Fibroblast of skin of back (primary cell): ENCODE measurements around the gene MEAK7.

Source experiments
- DNase-seq: peaks from one replicate; pipeline ENCODE4 v3.0.0-alpha.2; 2013

The MEAK7 gene

DNA sequence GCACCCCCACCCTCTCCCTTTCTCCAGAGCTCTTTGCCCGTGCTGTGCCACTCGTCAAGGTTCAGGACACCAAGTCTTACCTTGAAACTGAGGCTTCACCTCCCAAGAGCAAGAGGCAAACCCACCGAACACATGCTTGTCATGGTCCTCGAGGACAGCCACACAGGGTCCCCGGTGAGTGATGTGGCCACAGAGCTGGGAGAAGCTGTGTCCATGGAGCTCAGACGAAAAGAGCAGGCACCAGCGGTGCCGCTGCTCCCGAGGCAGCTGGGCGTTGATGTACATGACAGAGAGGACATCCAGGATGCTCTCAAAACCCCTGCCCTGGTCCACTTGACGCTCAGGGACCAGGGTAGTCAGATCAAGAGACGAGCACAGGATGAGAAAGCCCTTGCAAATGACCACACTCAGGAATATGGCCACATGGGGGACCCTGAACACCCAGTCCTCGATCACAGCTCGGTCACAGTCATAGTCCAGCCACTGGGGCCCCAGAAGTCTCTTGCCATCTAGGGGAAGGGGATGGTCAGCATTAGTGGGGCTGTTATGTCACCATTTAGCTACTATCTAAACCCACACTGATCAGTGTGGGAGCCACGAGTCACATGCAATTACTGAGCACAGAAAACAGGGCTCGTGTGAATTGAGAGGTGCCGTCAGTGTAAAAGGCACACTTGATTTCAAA is 17.8 kb downstream of the MEAK7 start:
- DNase-seq, result no peak

DNA sequence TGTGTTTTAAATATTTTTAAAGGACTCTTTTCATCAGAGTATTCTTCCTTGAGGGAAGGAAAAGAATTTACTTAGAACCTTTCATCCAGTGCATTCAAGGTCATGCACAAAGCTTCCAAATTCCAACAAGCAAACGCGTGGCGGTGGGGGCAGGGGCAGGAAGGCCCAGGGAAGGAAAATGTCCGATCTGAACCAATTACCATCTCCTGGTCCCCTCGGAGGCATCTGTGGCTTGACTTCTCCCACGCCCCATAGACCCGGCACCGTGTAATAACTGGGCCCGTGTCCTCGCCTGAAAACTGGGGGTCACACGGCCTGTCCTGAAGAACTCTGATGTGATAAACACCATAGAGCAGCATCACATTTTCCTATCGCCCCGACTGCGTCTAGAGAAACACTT is 18.3 kb downstream of the MEAK7 start:
- no peak for DNase-seq

DNA sequence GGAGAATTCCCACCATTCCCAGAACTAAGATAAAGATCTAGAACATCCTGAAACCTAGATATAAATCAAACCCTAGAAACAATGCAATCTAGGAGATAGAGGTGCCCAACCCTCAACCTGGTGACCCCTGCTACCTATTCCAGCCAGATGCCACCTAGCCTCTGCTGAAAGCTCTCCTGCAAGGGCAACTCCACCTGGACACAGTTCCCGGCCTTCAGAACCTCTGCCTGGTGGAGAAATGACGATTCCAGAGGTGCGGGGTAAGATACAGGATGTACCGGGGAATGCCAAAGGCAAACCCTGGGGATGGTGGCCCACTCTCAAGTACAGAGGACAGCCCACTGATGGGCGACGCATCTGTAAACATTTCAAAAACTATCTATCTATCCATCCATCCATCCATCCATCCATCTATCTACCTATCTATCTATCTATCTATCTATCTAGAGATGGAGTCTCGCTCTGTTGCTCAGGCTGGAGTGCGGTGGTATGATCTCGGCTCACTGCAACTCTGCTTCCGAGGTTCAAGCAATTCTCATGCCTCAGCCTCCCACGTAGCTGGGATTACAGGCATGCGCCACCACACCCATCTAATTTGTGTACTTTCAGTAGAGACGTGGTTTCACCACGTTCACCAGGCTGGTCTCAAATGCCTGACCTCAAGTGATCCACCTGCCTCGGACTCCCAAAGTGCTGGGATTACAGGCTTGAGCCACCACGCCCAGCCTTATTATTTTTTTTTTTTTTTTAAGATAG is 19.0 kb downstream of the MEAK7 start:
- DNase-seq, result no peak

DNA sequence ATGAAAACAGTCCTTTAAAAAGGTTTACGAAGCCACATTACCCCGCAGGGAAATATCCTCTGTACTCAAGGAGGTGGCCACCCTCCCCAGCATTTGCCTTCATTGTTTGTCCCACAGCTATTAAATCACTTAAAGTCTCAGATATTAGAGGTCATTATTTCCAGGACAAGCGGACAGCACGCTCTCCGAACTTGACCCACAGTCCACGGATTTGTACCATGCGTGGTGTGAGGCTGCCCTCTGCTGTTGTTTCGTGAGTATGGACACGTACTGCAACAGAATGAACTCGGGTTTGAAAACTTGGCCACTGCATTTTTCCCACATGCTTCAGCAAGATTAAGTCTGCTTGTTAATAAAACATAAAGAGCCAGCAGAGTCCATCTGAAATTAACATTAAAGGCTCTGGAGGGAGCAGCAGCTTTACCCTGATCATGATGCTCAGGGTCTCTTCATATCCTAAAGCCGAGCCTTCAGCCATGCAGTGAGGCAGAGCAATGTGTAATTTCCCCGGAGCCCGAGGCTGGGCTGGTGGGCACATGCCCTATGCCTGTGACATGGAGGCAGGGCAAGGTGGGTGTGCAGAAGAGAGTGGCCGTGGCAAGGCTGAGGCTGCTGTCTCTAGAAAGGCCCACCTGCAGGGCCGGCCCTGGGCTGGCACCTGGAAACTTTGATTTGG is 19.7 kb downstream of the MEAK7 start:
- peak; percentile 47 for DNase-seq

DNA sequence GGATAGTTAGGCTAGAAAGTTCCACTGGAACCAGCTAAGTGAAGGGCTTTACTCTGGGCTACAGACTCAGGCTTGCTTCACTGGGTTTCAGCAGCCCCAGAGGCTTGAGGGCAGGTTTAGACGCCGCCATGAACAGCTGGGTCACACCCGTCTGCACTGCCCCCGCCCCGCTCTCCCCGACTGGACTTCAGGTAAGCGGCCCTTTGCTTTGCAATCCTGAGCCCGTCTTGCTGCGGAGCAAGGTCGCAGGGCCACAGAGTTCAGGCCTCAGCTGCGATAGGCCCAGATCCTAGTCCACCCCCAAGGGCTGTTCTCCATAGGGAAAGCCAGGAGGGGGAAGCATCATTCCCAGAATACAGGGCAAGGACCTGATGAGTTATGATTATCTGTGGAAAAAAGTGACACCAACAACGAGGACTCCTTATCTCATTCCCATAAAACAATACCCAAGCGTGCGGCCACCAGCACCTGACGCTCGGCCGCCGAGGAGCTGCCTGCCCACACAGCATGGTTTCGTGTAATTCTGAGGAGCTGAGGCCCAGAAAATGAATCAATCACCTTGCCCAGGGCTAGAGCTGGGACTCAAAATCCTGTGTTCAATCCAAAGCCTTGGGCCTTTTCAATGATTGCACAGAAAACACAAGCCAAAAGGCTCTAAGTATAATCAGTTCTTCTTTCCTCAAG is 20.4 kb downstream of the MEAK7 start:
- DNase-seq, result no peak

DNA sequence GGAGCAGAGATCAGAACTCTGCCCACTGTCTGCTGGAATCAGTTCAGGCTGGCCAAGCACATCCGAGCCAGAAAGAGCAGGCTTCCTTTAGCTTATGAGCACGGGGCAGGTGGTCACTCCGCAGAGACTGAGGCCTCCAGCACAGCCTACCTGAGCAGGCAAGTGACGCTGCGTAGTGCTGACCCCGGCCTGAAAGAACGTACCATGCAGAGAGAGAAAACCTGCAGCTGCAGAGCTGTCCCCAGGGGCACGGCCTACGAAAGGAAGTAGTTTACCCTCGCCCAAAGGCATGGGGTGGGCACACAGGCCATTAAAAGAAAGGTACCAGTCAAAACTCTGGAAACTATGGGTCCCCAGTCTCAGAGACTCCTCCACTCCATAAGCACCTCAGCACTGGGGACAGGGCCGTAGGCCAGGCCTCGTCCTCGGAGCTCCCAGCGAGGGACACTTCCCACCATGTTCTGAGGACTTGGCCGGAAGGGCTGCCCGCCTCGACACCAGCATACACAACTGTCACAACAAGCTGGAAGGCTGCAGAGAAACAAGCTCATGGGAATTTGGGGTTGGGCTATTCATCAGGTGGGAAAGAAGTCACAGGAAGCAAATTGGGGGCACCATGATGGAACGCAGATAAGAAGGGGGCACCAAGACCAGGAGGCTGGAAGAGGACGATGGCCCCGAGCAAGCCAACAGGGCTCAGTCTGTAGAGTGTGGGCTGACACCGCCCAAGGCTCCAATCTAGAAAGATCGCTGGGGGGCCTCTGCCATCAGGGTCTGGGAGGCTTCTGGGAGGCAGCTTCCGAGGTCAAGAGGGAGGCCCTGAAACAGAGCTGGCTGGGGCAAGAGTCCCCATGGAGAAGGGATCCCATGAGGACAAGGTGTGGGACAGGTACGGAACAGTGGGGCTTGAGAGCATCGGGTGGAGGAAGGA is 21.2 kb downstream of the MEAK7 start:
- DNase-seq, result no peak

DNA sequence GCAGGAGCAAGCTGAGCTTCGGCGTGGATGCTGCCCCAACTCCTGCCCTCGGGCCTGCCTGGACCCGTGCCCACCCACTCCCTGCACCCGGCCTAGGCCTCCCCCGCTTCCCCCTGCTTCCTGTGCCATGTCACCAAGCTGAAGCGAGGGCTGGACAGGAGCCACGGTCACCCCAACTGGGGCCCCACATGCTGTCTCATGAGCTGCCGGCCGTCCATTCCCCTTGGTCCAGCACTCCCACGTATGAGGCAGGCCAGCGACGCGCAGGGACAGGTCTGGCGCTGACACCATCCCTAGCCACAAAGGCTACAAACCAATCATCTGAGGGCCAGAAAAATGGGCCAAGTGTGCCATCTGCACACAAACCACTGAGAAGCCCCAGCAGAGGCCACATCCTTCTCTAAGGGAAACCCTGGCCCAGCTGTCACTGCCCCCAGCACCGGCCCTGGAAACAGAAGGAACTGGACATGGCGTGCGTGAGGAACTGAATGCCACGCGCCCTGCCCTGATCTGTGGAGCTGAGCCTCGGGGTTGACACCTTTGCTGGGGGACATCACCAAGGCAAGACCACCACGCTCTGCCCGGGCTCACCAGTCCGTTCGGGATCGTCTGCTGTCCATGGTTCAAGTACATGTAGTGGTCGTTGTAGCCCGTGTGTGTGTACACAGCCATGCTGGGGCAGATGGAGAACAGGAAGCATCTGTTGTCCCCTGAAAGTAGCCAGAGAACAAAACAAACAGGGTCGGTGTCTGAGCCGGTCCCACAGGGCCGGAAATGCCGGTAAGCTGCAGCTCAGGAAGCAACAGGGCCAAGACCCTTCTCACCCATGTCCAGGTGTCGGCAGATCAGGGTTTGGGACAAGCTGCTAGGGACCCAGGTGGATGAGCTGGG is 22.2 kb downstream of the MEAK7 start:
- no peak for DNase-seq

DNA sequence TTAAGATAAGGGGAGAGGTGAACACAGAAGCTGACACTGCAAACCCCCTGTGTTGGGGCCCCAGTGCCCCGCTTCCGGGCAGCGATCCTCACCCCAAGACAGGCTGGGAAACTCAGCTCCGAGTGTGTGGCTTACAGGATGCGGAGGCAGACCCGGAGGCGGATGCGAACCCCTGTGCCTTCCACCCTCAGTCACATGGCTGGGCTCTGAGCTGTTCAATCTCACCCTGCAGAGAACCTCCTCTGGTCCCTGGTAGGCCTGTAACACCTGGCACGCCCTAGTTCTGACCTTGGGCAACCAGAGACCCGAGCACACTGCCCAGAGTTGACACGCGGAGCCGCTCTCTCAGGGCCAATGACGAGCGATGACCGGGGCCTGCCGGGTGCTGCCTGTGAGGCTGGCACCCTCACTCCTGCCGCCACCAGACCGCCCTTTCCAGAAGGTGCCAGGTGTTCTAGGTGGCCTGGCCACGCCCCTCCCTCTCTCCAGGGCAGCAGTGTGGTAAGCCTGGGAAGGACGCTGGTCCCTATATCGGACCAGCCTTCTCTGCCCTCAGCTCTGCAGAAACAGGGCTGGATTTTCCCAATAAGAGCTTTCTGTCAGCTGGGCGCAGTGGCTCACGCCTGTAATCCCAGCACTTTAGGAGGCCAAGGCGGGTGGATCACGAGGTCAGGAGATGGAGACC is 23.3 kb downstream of the MEAK7 start:
- no peak for DNase-seq

DNA sequence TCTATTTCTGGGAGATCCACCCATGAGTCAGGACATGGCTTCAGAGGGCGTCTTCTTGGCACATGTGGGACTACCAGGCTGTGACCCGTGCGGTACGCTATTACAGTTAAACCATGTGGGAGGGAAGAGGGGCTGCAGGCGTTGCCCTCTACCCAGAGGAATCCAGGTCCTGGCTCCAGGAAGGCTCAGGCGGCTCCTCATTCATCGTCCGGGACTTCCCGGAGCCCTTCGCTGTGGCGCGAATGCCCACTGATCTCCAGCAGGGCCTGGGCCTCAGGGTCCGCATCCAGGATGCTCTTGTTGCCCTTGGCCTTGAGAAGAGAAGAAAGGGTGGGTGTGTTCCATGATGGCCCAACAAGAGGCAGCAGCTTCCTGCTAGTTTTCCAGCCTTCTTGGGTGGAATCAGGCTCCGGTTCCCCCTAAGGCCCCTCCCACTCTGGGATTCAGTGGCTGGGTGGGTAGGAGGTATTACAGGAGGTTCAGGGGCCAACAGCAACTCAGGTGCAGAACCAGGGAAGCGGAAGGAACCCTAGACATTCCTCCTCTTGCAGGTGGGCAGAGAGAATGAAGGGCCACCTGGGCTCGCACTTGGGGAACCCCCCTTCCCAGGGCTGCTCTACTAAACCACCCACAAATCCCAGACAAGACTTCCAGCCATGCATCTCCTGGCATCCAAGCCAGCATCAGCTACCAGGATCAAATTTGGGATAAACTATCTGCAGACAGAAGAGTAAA is 24.6 kb downstream of the MEAK7 start:
- no peak for DNase-seq

DNA sequence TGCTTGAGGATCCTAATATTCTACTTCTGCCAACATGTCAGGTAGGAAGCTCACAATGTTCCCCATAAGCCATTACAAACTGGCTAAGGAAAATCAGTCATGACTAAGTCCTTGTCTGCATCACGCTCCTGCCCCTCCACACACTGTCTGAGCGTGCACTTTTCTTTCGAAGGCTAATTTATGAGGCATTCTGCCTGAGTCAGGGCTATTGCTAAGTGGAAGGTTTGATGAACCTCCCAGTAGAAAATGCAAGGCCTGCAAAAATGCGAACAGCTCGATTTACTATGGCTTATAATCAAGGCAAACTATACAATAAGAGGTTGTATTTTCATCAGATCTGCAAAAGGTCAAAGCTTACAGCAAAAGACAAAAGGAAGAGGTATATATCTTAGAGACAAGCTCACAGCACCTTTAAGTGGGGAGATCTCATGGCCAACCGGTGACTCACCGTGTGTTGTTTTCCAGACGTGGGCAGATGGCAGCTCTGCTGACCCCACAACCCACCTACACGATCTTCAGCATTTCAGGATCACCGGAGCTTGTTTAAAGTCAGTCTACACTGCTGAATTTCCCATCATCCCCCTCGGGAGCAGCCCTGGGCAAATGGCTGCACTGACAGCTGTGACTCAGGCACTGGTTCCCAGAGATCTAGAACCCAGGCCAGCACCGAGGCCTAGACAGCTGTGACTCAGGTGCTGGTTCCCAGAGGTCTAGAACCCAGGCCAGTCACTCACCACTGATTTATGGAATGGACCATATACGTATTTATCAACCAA is 26.1 kb downstream of the MEAK7 start:
- peak; percentile 24 for DNase-seq

DNA sequence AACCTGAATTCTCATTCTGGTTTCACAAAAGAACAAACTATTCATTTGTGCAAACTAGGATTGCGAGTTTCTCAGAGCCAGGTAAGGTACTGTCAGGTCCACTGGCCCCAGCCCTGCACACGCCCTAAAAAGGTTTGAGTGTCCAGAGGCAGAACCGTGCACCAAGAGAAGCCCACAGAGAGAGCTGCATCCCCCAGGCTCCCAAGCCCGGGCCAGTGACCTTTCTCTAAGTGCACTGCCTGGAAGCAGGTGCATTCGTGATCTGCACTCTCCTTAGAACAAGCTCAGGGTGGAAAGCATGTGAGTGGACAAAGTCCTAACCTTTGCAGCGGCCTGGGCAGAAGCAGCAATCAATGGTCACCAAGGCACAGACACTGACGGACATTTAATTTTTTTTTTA is 26.8 kb downstream of the MEAK7 start:
- DNase-seq, result no peak

DNA sequence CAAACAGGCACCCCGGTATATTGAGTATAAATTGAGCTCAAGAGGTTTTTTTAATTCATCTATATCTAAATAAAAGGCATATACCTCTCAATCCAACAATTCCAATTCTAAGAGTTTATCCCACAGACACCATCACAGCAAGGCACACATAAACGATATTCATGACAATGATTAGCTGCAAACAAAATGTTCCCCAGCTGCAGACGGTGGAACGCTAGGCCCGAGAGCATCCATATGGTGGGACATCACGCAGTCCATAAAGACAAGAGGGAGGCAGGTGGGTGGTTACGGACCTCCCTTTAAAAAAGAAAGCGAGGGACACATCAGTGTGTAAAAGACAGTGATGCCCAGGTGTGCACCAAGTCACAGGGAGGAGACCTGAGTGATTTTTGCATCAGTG is 28.1 kb downstream of the MEAK7 start:
- no peak for DNase-seq

DNA sequence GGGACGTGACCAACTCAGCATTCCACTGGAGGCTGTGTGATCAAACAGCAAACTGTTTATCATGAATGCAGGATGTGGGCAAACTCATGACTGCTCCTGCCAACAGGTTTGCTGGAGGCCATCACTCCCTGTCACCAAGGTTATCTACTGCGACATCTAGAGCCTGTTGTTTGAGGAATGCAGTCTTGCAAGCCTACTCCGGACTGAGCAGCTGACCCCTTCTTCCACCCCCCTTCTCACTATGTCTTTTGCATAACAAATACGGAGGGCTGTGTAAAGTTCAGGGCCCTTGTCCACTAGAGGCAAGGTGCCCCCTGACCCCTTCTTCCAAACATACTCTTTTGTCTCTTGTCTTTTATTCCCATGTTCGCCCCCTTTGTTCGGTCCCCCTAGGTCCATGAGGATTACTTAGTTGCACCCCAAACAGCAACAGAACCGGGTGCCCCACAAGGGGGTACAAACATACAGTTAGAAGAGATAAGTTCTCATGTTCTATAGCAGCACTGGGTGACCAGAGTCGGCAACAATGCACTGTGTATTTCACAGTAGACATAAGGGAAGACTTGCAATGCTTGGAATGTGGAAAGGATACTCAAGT is 28.7 kb downstream of the MEAK7 start:
- no peak for DNase-seq

DNA sequence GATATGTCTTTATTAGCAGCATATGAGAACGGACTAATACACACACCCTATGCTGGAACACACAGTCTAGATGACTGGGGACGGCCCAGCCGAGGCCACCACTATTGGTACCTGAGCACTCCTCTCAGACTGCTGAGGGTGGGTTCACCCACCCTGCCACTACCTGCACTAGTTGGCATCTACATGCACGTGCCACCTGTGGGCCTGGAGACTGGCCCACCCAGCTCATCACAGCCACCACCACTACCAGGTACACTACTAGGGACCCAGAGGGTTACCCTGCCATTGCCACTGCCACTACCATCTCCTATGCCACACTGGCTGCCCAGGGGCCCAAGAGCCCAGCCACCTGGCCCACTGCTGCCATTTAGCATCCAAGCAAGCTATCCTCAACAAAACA is 32.5 kb downstream of the MEAK7 start:
- DNase-seq, result no peak

DNA sequence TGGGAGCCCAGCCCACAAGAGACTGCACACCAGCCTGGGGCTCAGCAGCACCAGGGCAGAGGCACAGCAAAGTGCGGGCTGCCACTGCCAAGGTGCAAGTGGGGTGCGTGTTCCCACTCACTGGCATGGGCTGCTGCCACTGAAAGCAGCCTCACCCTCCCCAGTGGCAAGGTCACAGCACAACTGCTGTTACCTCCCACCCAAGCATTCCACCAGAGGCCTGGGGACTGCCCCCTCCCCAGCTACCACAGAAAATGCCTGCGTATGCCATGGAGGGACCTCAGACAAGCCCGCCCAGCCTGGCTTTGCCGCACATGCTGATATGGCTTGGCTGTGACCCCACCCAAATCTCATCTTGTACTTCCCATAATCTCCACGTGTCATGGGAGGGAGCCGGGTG is 33.1 kb downstream of the MEAK7 start:
- DNase-seq, result no peak

DNA sequence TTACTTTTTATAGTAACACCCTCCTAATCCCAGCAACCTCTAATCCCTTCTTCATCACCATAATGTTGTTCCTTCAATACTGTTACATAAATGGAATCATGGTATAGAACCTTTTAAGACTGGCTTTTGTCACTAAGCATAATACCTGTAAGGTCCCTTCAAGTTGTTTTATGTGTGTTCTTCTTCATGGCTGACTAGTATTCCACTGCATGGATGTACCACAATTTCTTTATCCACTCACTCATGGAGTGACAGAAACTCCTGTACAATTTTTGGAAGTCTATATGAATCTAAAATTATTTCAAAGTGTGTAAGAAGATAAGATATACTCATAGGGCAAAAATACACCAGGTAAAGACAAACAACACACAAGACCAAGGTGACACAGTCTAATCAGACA is 36.8 kb downstream of the MEAK7 start:
- no peak for DNase-seq

DNA sequence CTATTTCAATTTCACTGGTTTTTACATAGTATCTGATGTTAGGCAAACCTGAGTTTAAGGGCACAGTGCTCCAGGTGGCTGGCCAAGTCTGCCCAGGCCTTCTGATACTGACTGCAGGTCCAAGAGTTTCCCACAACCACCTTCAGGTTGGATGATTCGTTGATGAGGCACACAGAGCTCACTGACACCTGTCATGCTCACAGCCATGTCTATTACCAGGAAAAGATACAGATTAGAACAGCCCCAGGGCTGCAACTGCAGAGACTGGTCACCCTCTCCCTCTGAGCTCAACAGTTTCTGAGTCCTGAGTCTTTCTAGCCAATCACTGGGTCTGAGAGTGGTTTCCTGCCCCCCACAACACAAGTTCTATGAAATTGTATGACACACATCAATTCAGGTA is 37.2 kb downstream of the MEAK7 start:
- DNase-seq, result no peak

DNA sequence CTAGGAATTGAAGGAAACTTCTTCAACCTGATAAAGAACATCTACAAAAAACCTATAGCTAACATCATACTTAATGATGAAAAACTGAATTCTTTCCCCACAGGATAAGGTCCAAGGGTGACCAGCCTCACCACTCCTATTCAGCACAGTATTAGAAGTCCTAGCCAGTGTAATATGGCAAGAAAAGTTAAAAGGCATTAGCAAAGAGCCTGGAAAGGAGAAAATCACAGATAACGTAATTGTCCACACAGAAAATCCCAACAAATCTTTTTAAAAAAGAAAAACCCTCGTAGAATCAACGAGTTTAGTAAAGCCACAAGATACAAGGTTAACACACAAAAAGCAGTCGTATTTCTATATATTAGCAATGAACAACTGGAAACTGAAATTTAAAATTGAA is 37.8 kb downstream of the MEAK7 start:
- DNase-seq, result no peak

DNA sequence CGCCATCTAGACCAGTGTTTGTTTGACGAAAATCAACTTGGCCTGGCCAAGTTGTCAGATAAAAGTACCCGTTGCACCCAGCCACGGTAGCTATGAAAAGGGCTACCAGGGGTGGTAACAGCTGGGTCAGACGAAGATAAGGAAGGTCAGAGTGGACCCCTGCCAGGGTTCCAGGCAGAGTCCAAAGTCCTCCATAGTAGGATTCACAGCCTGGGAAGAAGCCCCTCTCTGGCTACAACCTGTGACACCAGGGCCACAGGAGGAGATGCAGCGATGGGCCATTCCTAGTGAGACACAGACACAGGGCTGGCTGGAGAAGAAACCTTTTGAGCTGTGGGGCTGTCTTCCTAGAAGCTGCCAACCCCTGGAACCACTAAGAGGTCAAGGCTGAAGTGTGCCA is 39.3 kb downstream of the MEAK7 start:
- DNase-seq, result no peak
